ENCODE results near the gene SACM1L. TPM values are rescaled to one million over a fixed set of nuclear protein-coding genes. Genes with fewer than 3 reads are reported as not detected.

The SACM1L gene
- total and polyA plus RNA-seq, 2 of the 4 experiments (the other 2 are of a cell fraction), result 19.0 to 40.9 TPM

DNA sequence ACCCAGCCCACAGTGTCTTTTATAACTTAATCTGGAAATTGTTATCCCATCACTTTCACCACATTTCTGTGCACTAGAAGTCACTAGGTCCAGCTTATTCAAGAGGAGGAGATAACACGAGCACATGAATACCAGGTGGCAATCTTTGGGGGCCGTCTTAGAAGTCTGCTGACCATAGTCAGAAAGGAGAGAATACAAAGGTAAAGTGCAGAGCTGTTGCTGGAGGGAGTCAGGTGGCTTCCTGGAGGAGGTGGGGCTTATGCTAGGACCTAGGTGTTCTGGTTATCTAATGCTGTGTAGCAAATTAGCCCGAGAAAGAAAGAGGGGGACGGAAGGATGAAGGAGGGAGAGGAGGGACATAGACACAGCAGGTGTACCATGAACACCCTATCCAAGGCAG lies 60.7 kb downstream of the SACM1L start:
- ChIA-PET POLR2A (ENCODE audit: unreplicated experiment) (no interaction called here), CTCF (interaction anchor here (1.3 kb wide), 1 partner anchor 179 kb away, joined by 4 read pairs; no protein-coding TSS in a partner anchor)
- DNase-seq (no peak), ATAC-seq (ENCODE audit: low read depth) (no peak)
- Histone ChIP-seq H3K27me3 (ENCODE audit: control insufficient read depth, insufficient read depth, low read length) (no peaks in the 10 kb centered on the region), H3K4ac (ENCODE audit: low read depth, low read length) (no peak overlapping the region), H2AFZ (replicated peaks; ENCODE audit: low read length, poor library complexity) (no peak overlapping the region), H2AK9ac (replicated peaks; ENCODE audit: low read depth, low read length, poor library complexity) (no peak overlapping the region), H3K9ac (ENCODE audit: low read depth, low read length) (no peak overlapping the region), H3K23ac (ENCODE audit: low read depth, low read length) (no peak overlapping the region), H2AK5ac (ENCODE audit: low read depth, low read length) (no peak overlapping the region), H4K8ac (ENCODE audit: low read depth in 2 of 2, low read length in 2 of 2) (no peak overlapping the region), H2BK15ac (ENCODE audit: low read depth, low read length) (no peak overlapping the region), H4K91ac (ENCODE audit: insufficient read depth, low read depth, low read length) (no peak overlapping the region), H2BK120ac (ENCODE audit: low read depth, low read length) (no peak overlapping the region), H3K4me3 (ENCODE audit: insufficient read depth, low read depth, low read length) (no peak overlapping the region), H3K36me3 (ENCODE audit: control insufficient read depth, insufficient read depth, low read length) (peaks cover 24% of the 10 kb centered on the region), H4K5ac (ENCODE audit: low read depth, low read length) (no peak overlapping the region), H3K9me1 (ENCODE audit: insufficient read depth, low read length) (peaks cover 3% of the 10 kb centered on the region; the same call in 1 of the 2 replicates), H4K20me1 (ENCODE audit: insufficient read depth, low read length) (no peaks in the 10 kb centered on the region), H3K4me1 (ENCODE audit: control insufficient read depth, insufficient read depth, low read length) (no peaks in the 10 kb centered on the region), H3K56ac (ENCODE audit: extremely low read depth, insufficient read depth, low read length) (no peak overlapping the region), H3K79me1 (ENCODE audit: low read depth in 1 of 2, low read length in 2 of 2) (no peaks in the 10 kb centered on the region), H3K27ac (ENCODE audit: insufficient read depth, low read length) (no peak overlapping the region), H3K18ac (ENCODE audit: low read depth, low read length) (no peak overlapping the region), H2BK20ac (ENCODE audit: low read depth, low read length) (no peak overlapping the region), H3K14ac (replicated peaks; ENCODE audit: low read depth, low read length) (no peak overlapping the region), H3K9me3 (ENCODE audit: control insufficient read depth, insufficient read depth, low read length) (no peaks in the 10 kb centered on the region), H3K4me2 (ENCODE audit: low read depth, low read length) (no peak overlapping the region), H2BK5ac (ENCODE audit: low read depth, low read length, poor library complexity, severe bottlenecking) (no peak overlapping the region)
- intact Hi-C loops (cut with micrococcal nuclease) (no loop called here), dilution Hi-C loops (cut with HindIII; ENCODE audit: low sequenced_read_pairs, unreplicated experiment) (no loop called here), in situ Hi-C loops (cut with MboI; ENCODE audit: low sequenced_read_pairs) (no loop called here)
- BruUV-seq (replicated peaks), result no TSS peak
- WGBS, 2 experiments (ENCODE audit: extremely low coverage in 2 of 2, insufficient read length in 1 of 2), result no CpG with 5 or more reads among the region's 4 CpGs
- TF ChIP-seq MXI1 (IDR thresholded peaks at IDR 0.05; ENCODE audit: borderline replicate concordance, low read depth, low read length), result no peak
- no peak for TF ChIP-seq BHLHE40 (IDR thresholded peaks at IDR 0.05; ENCODE audit: low read depth, low read length)
- TF ChIP-seq NFE2L2 (IDR thresholded peaks at IDR 0.05; ENCODE audit: low read depth, low read length), result no peak
- TF ChIP-seq, protein P1, sequence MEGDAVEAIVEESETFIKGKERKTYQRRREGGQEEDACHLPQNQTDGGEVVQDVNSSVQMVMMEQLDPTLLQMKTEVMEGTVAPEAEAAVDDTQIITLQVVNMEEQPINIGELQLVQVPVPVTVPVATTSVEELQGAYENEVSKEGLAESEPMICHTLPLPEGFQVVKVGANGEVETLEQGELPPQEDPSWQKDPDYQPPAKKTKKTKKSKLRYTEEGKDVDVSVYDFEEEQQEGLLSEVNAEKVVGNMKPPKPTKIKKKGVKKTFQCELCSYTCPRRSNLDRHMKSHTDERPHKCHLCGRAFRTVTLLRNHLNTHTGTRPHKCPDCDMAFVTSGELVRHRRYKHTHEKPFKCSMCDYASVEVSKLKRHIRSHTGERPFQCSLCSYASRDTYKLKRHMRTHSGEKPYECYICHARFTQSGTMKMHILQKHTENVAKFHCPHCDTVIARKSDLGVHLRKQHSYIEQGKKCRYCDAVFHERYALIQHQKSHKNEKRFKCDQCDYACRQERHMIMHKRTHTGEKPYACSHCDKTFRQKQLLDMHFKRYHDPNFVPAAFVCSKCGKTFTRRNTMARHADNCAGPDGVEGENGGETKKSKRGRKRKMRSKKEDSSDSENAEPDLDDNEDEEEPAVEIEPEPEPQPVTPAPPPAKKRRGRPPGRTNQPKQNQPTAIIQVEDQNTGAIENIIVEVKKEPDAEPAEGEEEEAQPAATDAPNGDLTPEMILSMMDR (conservative IDR thresholded peaks at IDR 0.05; ENCODE audit: low read depth, low read length), result no peak
- TF ChIP-seq MAZ (IDR thresholded peaks at IDR 0.05; ENCODE audit: borderline replicate concordance, low read depth, low read length), result no peak
- no peak for TF ChIP-seq RAD21 (IDR thresholded peaks at IDR 0.05; ENCODE audit: low read length)
- TF ChIP-seq CEBPB (IDR thresholded peaks at IDR 0.05; ENCODE audit: low read depth, low read length), result no peak
- no peak for TF ChIP-seq CHD1 (IDR thresholded peaks at IDR 0.05; ENCODE audit: low read depth, low read length)
- TF ChIP-seq MAFK (IDR thresholded peaks at IDR 0.05; ENCODE audit: low read depth, low read length), result no peak
- TF ChIP-seq, protein P2, sequence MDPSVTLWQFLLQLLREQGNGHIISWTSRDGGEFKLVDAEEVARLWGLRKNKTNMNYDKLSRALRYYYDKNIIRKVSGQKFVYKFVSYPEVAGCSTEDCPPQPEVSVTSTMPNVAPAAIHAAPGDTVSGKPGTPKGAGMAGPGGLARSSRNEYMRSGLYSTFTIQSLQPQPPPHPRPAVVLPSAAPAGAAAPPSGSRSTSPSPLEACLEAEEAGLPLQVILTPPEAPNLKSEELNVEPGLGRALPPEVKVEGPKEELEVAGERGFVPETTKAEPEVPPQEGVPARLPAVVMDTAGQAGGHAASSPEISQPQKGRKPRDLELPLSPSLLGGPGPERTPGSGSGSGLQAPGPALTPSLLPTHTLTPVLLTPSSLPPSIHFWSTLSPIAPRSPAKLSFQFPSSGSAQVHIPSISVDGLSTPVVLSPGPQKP (IDR thresholded peaks at IDR 0.05; ENCODE audit: borderline replicate concordance, low read depth, low read length), result no peak
- no peak for TF ChIP-seq SMC3 (IDR thresholded peaks at IDR 0.05; ENCODE audit: low read depth, low read length)
- TF ChIP-seq, protein P3, sequence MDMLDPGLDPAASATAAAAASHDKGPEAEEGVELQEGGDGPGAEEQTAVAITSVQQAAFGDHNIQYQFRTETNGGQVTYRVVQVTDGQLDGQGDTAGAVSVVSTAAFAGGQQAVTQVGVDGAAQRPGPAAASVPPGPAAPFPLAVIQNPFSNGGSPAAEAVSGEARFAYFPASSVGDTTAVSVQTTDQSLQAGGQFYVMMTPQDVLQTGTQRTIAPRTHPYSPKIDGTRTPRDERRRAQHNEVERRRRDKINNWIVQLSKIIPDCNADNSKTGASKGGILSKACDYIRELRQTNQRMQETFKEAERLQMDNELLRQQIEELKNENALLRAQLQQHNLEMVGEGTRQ (IDR thresholded peaks at IDR 0.05; ENCODE audit: low read depth, low read length), result no peak
- no peak for TF ChIP-seq POLR2A (IDR thresholded peaks at IDR 0.05; ENCODE audit: low read depth, low read length)
- TF ChIP-seq FOS (IDR thresholded peaks at IDR 0.05; ENCODE audit: low read depth, low read length), result no peak
- TF ChIP-seq RCOR1 (IDR thresholded peaks at IDR 0.05; ENCODE audit: insufficient replicate concordance, low read length), result no peak
- TF ChIP-seq RFX5 (IDR thresholded peaks at IDR 0.05; ENCODE audit: low read depth, low read length), result no peak

Measured in IMR-90 (cell line).